H1 (cell line): ENCODE measurements around the gene TRPC4. TPM values are rescaled to one million over a fixed set of nuclear protein-coding genes. Genes with fewer than 3 reads are reported as not detected.
A peak's percentile ranks its signal among the peaks of the same experiment; 100 is the strongest.

Experiments
- CTCF ChIA-PET: fragments of 300-600 bp; sonication (Branson Sonifier 250); formaldehyde crosslinking; loops from one replicate; lab custom pipeline; 2021; ENCODE audit not compliant: partially characterized antibody; lab: Charles Lee
- POLR2A ChIA-PET: fragments of 300-600 bp; sonication (Branson Sonifier 250); formaldehyde crosslinking; loops from one replicate; lab custom pipeline; 2021; ENCODE audit warnings: inconsistent platforms; ENCODE audit not compliant: partially characterized antibody; lab: Charles Lee
- DNase-seq, 2 experiments: peaks; one replicate each; pipeline versions ENCODE4 v3.0.0 to v3.0.0-alpha.2; 2010 to 2022; ENCODE audit warnings: low spot score in 2 of 2, low read depth in 1 of 2, mixed read lengths in 1 of 2
- FAIRE-seq: peaks from 2 replicates; lab custom pipeline; 2011; peaks lifted over from hg19 to GRCh38; lab: Jason Lieb, UNC
- H2AFZ ChIP-seq: 2 replicates; pipeline ENCODE4 v1.8.1; 2012; ENCODE audit warnings: low read length, inconsistent platforms
- H2AK5ac ChIP-seq: 2 replicates; pipeline ENCODE4 v1.6.1; 2013; ENCODE audit warnings: low read depth, low read length
- H2BK120ac ChIP-seq: replicated peaks from 2 replicates; pipeline ENCODE3; 2013; ENCODE audit warnings: low read depth, low read length, inconsistent platforms
- H2BK12ac ChIP-seq: 2 replicates; pipeline ENCODE4 v1.6.1; 2013; ENCODE audit warnings: low read depth, low read length
- H2BK15ac ChIP-seq: 2 replicates; pipeline ENCODE4 v1.6.1; 2013; ENCODE audit warnings: low read length
- H2BK20ac ChIP-seq: 2 replicates; pipeline ENCODE4 v1.6.1; 2013; ENCODE audit warnings: low read length
- H2BK5ac ChIP-seq: 2 replicates; pipeline ENCODE4 v1.6.1; 2013; ENCODE audit warnings: low read depth, low read length
- H3K14ac ChIP-seq: 2 replicates; pipeline ENCODE4 v1.6.1; 2013; ENCODE audit warnings: inconsistent platforms; ENCODE audit not compliant: insufficient read length
- H3K18ac ChIP-seq: 2 replicates; pipeline ENCODE4 v1.6.1; 2013; ENCODE audit warnings: low read length; ENCODE audit errors: extremely low read depth
- H3K23ac ChIP-seq: 2 replicates; pipeline ENCODE4 v1.6.1; 2013; ENCODE audit warnings: inconsistent platforms; ENCODE audit not compliant: insufficient read length
- H3K23me2 ChIP-seq: 2 replicates; pipeline ENCODE4 v1.6.1; 2013; ENCODE audit warnings: low read depth, low read length
- H3K27ac ChIP-seq: 2 replicates; pipeline ENCODE4 v1.6.1; 2011; ENCODE audit warnings: low read depth, low read length, inconsistent platforms
- H3K27me3 ChIP-seq, 4 experiments: replicated peaks in 1 of 4; 1 replicate in 1 of 4; 2 replicates in 3 of 4; pipeline versions ENCODE4 v1.6.1 to v1.8.1; 2011 to 2013; ENCODE audit warnings: low read length in 3 of 4, mild to moderate bottlenecking in 3 of 4, inconsistent platforms in 2 of 4, mixed read lengths in 2 of 4, moderate library complexity in 1 of 4; ENCODE audit not compliant: control insufficient read depth in 3 of 4, insufficient read depth in 3 of 4; ENCODE audit errors: extremely low read depth in 1 of 4
- H3K36me3 ChIP-seq, 4 experiments: 2 replicates each; pipeline versions ENCODE4 v1.6.1 to v1.8.1; 2011 to 2013; ENCODE audit warnings: mild to moderate bottlenecking in 4 of 4, low read length in 3 of 4, moderate library complexity in 2 of 4, control low read depth in 1 of 4, inconsistent platforms in 1 of 4; ENCODE audit not compliant: insufficient read depth in 4 of 4, control insufficient read depth in 2 of 4
- H3K4ac ChIP-seq: replicated peaks from 2 replicates; pipeline ENCODE3; 2013; ENCODE audit warnings: low read length, low read depth, mixed read lengths, inconsistent platforms; ENCODE audit not compliant: insufficient read length
- H3K4me1 ChIP-seq, 4 experiments: replicated peaks in 1 of 4; 1 replicate in 1 of 4; 2 replicates in 3 of 4; pipeline versions ENCODE4 v1.6.1 to v1.8.1; 2011 to 2013; ENCODE audit warnings: low read length in 3 of 4, inconsistent platforms in 2 of 4, mixed read lengths in 1 of 4; ENCODE audit not compliant: insufficient read depth in 4 of 4, control insufficient read depth in 3 of 4
- H3K4me2 ChIP-seq, 2 experiments: 2 replicates each; pipeline versions ENCODE4 v1.6.1 to v1.8.1; 2011 to 2013; ENCODE audit warnings: low read depth in 2 of 2, low read length in 2 of 2, control low read depth in 1 of 2, inconsistent platforms in 1 of 2, mild to moderate bottlenecking in 1 of 2; ENCODE audit not compliant: insufficient read depth in 1 of 2
- H3K4me3 ChIP-seq, 4 experiments: fragments of 200-600, 300-600 bp in 1 of 4; sonication (generic), shearing (Covaris generic), sonication (Bioruptor Twin) in 1 of 4; 2 replicates each; pipeline versions ENCODE4 v1.5.1 to v1.8.1; 2011 to 2016; ENCODE audit warnings: low read length in 4 of 4, low read depth in 3 of 4, control low read depth in 2 of 4, inconsistent platforms in 2 of 4, mild to moderate bottlenecking in 2 of 4, mixed read lengths in 1 of 4, moderate library complexity in 1 of 4; ENCODE audit not compliant: insufficient read depth in 2 of 4; ENCODE audit errors: extremely low read depth in 1 of 4
- H3K56ac ChIP-seq: replicated peaks from 2 replicates; pipeline ENCODE3; 2013; ENCODE audit warnings: low read depth, mild to moderate bottlenecking, mixed read lengths, low read length, inconsistent platforms; ENCODE audit not compliant: insufficient read length
- H3K79me1 ChIP-seq: 2 replicates; pipeline ENCODE4 v1.6.1; 2013; ENCODE audit warnings: low read depth, low read length, control low read depth
- H3K79me2 ChIP-seq, 2 experiments: 2 replicates each; pipeline versions ENCODE4 v1.6.1 to v1.8.1; 2012 to 2013; ENCODE audit warnings: low read length in 2 of 2, mild to moderate bottlenecking in 2 of 2, inconsistent platforms in 1 of 2; ENCODE audit not compliant: insufficient read depth in 2 of 2, control insufficient read depth in 1 of 2
- H3K9ac ChIP-seq, 4 experiments: replicated peaks in 1 of 4; 1 replicate in 1 of 4; 2 replicates in 3 of 4; pipeline versions ENCODE4 v1.6.1 to v1.8.1; 2011 to 2013; ENCODE audit warnings: low read depth in 3 of 4, low read length in 3 of 4, control low read depth in 2 of 4, mild to moderate bottlenecking in 2 of 4, moderate library complexity in 2 of 4, inconsistent platforms in 1 of 4; ENCODE audit errors: extremely low read depth in 1 of 4
- H3K9me3 ChIP-seq, 2 experiments: 2 replicates each; pipeline versions ENCODE4 v1.6.1 to v1.8.1; 2012 to 2013; ENCODE audit warnings: mild to moderate bottlenecking in 2 of 2, moderate library complexity in 2 of 2, control low read depth in 1 of 2, inconsistent platforms in 1 of 2, low read depth in 1 of 2, low read length in 1 of 2, mixed read lengths in 1 of 2; ENCODE audit not compliant: insufficient read depth in 2 of 2
- H4K20me1 ChIP-seq, 2 experiments: replicated peaks in 1 of 2; 2 replicates each; pipeline versions ENCODE3 to v1.8.1; 2011 to 2013; ENCODE audit warnings: inconsistent platforms in 2 of 2, low read length in 2 of 2, mild to moderate bottlenecking in 1 of 2; ENCODE audit not compliant: insufficient read depth in 2 of 2, control insufficient read depth in 1 of 2
- H4K5ac ChIP-seq: 2 replicates; pipeline ENCODE4 v1.6.1; 2013; ENCODE audit warnings: low read length, low read depth, mixed read lengths, inconsistent platforms; ENCODE audit not compliant: insufficient read length
- H4K8ac ChIP-seq: 2 replicates; pipeline ENCODE4 v1.8.0; 2013; ENCODE audit warnings: mild to moderate bottlenecking, moderate library complexity, low read length, inconsistent platforms; ENCODE audit not compliant: insufficient read depth; ENCODE audit errors: extremely low read depth
- H4K91ac ChIP-seq: replicated peaks from 2 replicates; pipeline ENCODE3; 2013; ENCODE audit warnings: low read length, mixed read lengths, inconsistent platforms; ENCODE audit not compliant: insufficient read length
- BACH1 ChIP-seq: IDR thresholded peaks from 2 replicates; pipeline ENCODE4 v1.6.1; 2012; ENCODE audit warnings: low read length, improper control_type of control experiment
- GABPA ChIP-seq: IDR thresholded peaks from 2 replicates; pipeline ENCODE4 v1.6.1; 2011; ENCODE audit warnings: mild to moderate bottlenecking, low read length, moderate library complexity, borderline replicate concordance; ENCODE audit not compliant: insufficient read depth
- HDAC6 ChIP-seq: IDR thresholded peaks from one replicate; pipeline ENCODE4 v1.7.1; 2012; ENCODE audit warnings: low read depth, mild to moderate bottlenecking, inconsistent platforms, low read length, moderate library complexity
- MAFK ChIP-seq: IDR thresholded peaks from 2 replicates; pipeline ENCODE4 v1.6.1; 2012; ENCODE audit warnings: low read depth, mild to moderate bottlenecking, improper control_type of control experiment, low read length
- RAD21 ChIP-seq, 2 experiments: IDR thresholded peaks in 1 of 2; conservative IDR thresholded peaks in 1 of 2; 2 replicates each; pipeline ENCODE4 v1.6.1; 2011; ENCODE audit warnings: low read depth in 2 of 2, low read length in 2 of 2, improper control_type of control experiment in 1 of 2, inconsistent platforms in 1 of 2, mild to moderate bottlenecking in 1 of 2, moderate library complexity in 1 of 2
- RNF2 ChIP-seq: fragments of 200-900, 300-1000 bp; sonication (generic); IDR thresholded peaks from 2 replicates; pipeline ENCODE4 v1.7.1; 2016; ENCODE audit warnings: borderline replicate concordance, low read depth, mild to moderate bottlenecking, antibody characterized with exemption, low read length; ENCODE audit not compliant: poor library complexity, severe bottlenecking; ENCODE audit errors: missing control alignments
- SIRT6 ChIP-seq: IDR thresholded peaks from one replicate; pipeline ENCODE4 v1.7.1; 2012; ENCODE audit warnings: low read length, inconsistent platforms
- ZNF274 ChIP-seq: IDR thresholded peaks from 2 replicates; pipeline ENCODE4 v1.7.0; 2012; ENCODE audit warnings: low read length, borderline replicate concordance; ENCODE audit errors: extremely low read depth
- WGBS, 2 experiments: shearing (Covaris generic) in 1 of 2; methylation state at CpG; one replicate each; pipeline versions ENCODE4 v1.1.6 to v1.1.7; 2013 to 2015; ENCODE audit warnings: low lambda C conversion rate in 2 of 2, mixed read lengths in 2 of 2, inconsistent platforms in 1 of 2, low coverage in 1 of 2, missing lambda C conversion rate in 1 of 2; ENCODE audit not compliant: insufficient replicate concordance in 2 of 2, insufficient coverage in 1 of 2, insufficient read length in 1 of 2; ENCODE audit errors: extremely low coverage in 1 of 2, missing lambda C conversion rate in 1 of 2; 5-methylcytosine and 5-hydroxymethylcytosine counted together
- polyA plus RNA-seq, 7 experiments: library from polyadenylated mRNA; depleted of rRNA in 3 of 7; stranded (reverse) in 5 of 7; unstranded in 2 of 7; fragments of >200 nt in 5 of 7; fragments of 200-250 nt in 2 of 7; gene quantifications; 1 replicate in 5 of 7; 2 replicates in 1 of 7; 4 replicates in 1 of 7; pipeline versions ENCODE4 v1.2.1 to v1.2.3, GENCODE V29; 2011 to 2013; ENCODE audit warnings: missing spikeins in 2 of 7, mixed read lengths in 2 of 7
- total RNA-seq: library from RNA; stranded (reverse); fragmentation: NEBNext Ultra II Directional; extraction: Animal tissue kit (Norgen Biotek cat#: 25700); gene quantifications from 2 replicates; pipeline ENCODE4 v1.2.1, GENCODE V29; 2021
- TF ChIP-seq, protein P1 (sequence below), 3 experiments: IDR thresholded peaks; 1 replicate in 2 of 3; 2 replicates in 1 of 3; pipeline versions ENCODE4 v1.5.1 to v1.6.1; 2011; ENCODE audit warnings: low read length in 3 of 3, mild to moderate bottlenecking in 3 of 3, inconsistent platforms in 2 of 3, low read depth in 1 of 3, moderate library complexity in 1 of 3; ENCODE audit not compliant: insufficient read depth in 1 of 3; ENCODE audit errors: control extremely low read depth in 1 of 3

The TRPC4 gene
- total and polyA plus RNA-seq, 2 of the 8 experiments (the other 6 are each of a cell fraction or from before 2014, with no cell fraction given) = 12.3 to 14.7 TPM

DNA sequence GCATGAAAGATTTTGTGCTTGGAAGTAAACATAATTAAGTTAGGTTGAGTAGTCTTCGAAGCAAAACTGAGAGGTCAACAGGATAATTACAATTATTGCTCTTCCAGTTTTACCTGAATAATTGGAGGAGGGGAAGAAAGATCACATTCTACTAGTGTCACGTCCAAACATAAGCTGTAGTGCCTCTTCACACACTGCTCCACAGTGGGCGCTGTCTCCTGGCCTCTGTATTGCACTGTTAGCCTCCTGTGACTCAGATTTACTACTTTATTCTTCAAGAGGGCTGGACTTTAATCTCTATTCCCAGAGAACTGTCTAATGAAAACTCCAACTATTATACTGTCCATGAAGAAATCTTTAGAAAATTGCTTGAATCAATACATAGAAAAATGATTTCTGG is 62.9 kb downstream of the TRPC4 start:
- Histone ChIP-seq H3K23ac (no peak overlapping the region), H3K4me1 (no peaks in the 10 kb centered on the region), H2AFZ (no peak overlapping the region), H3K79me1 (no peaks in the 10 kb centered on the region), H3K14ac (no peak overlapping the region), H3K18ac (no peak overlapping the region), H2BK120ac (no peak overlapping the region), H4K5ac (no peak overlapping the region), H3K36me3 (no peaks in the 10 kb centered on the region), H2AK5ac (no peak overlapping the region), H3K9ac (no peak overlapping the region), H3K4me3 (no peak overlapping the region), H3K4ac (no peak overlapping the region), H4K91ac (no peak overlapping the region), H3K23me2 (no peaks in the 10 kb centered on the region), H3K27me3 (no peaks in the 10 kb centered on the region), H4K8ac (no peak overlapping the region), H3K9me3 (no peaks in the 10 kb centered on the region), H2BK12ac (no peak overlapping the region), H3K4me2 (no peak overlapping the region), H2BK20ac (no peak overlapping the region), H2BK15ac (no peak overlapping the region), H3K56ac (no peak overlapping the region), H4K20me1 (peaks cover 0 to 3% of the 10 kb centered on the region in 2 experiments), H3K79me2 (peaks cover 0 to 92% of the 10 kb centered on the region in 2 experiments; a peak in 3 of 4 replicates), H2BK5ac (no peak overlapping the region), H3K27ac (no peak overlapping the region)
- no peak for TF ChIP-seq ZNF274
- TF ChIP-seq RNF2 = no peak
- TF ChIP-seq GABPA = no peak
- TF ChIP-seq BACH1 = no peak
- no peak for TF ChIP-seq MAFK
- no peak for TF ChIP-seq HDAC6
- TF ChIP-seq SIRT6 = no peak
- peak in 1 of 2 experiments; percentile 35; a peak in 1 of 4 replicates for TF ChIP-seq RAD21 (IDR thresholded peaks at IDR 0.05 in 1 of 2, conservative IDR thresholded peaks at IDR 0.05 in 1 of 2; ENCODE audit: low read depth in 2 of 2, low read length in 2 of 2)
- TF ChIP-seq, protein P1, sequence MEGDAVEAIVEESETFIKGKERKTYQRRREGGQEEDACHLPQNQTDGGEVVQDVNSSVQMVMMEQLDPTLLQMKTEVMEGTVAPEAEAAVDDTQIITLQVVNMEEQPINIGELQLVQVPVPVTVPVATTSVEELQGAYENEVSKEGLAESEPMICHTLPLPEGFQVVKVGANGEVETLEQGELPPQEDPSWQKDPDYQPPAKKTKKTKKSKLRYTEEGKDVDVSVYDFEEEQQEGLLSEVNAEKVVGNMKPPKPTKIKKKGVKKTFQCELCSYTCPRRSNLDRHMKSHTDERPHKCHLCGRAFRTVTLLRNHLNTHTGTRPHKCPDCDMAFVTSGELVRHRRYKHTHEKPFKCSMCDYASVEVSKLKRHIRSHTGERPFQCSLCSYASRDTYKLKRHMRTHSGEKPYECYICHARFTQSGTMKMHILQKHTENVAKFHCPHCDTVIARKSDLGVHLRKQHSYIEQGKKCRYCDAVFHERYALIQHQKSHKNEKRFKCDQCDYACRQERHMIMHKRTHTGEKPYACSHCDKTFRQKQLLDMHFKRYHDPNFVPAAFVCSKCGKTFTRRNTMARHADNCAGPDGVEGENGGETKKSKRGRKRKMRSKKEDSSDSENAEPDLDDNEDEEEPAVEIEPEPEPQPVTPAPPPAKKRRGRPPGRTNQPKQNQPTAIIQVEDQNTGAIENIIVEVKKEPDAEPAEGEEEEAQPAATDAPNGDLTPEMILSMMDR (IDR thresholded peaks at IDR 0.05; ENCODE audit: control extremely low read depth in 1 of 3, insufficient read depth in 1 of 3, low read depth in 1 of 3, low read length in 3 of 3) = peak in 2 of 3 experiments; percentile 42 to 49; a peak in 2 of 4 replicates
- CTCF ChIA-PET = interaction anchor here (1.0 kb wide), 1 partner anchor 502 kb away, joined by 3 read pairs; no protein-coding TSS in a partner anchor
- peak; percentile 24 for FAIRE-seq
- WGBS, 2 experiments = 79% methylated on average over 3 of the region's 3 CpGs; no CpG with 5 or more reads in 1 of the 2 experiments
- no peak for DNase-seq
- POLR2A ChIA-PET = no interaction called here
